K562 (cell line): ENCODE data around the gene ZBTB39. TPM values are rescaled to one million over a fixed set of nuclear protein-coding genes. Genes with fewer than 3 reads are reported as not detected.
A peak's percentile ranks its signal among the peaks of the same experiment; 100 is the strongest.

Source experiments
- ASH1L ChIP-seq: fragments of 450-650 bp; IDR thresholded peaks from 2 replicates; pipeline ENCODE4 v1.6.1; 2018; ENCODE audit warnings: borderline replicate concordance, mild to moderate bottlenecking, low read depth; ENCODE audit not compliant: partially characterized antibody
- BRCA1 ChIP-seq, 2 experiments: fragments of 450-650 bp in 1 of 2; sonication (generic) in 1 of 2; formaldehyde crosslinking in 1 of 2; IDR thresholded peaks; 2 replicates each; pipeline versions ENCODE4 v1.5.0 to v1.6.1; 2017 to 2020; ENCODE audit warnings: mild to moderate bottlenecking in 1 of 2, missing genetic modification reagents in 1 of 2
- CBX1 ChIP-seq: sonication (generic); IDR thresholded peaks from 2 replicates; pipeline ENCODE4 v1.6.1; 2016; ENCODE audit warnings: antibody characterized with exemption, low read depth, mild to moderate bottlenecking
- CTCFL ChIP-seq: IDR thresholded peaks from 2 replicates; pipeline ENCODE4 v1.6.1; 2011; ENCODE audit warnings: borderline replicate concordance, low read depth, mild to moderate bottlenecking, moderate library complexity, low read length; ENCODE audit not compliant: insufficient read depth, poor library complexity, severe bottlenecking
- ETV6 ChIP-seq, 3 experiments: fragments of 150-350 bp in 1 of 3; sonication (generic) in 1 of 3; formaldehyde crosslinking in 1 of 3; IDR thresholded peaks; 2 replicates each; pipeline versions ENCODE4 v1.6.1 to v1.8.0; 2014 to 2022; ENCODE audit warnings: borderline replicate concordance in 2 of 3, low read depth in 2 of 3, antibody characterized with exemption in 1 of 3, low read length in 1 of 3, mild to moderate bottlenecking in 1 of 3, missing genetic modification reagents in 1 of 3
- EZH2 ChIP-seq: IDR thresholded peaks from 2 replicates; pipeline ENCODE4 v1.6.1; 2012; ENCODE audit warnings: low read depth, mild to moderate bottlenecking, inconsistent platforms, low read length, borderline replicate concordance
- HBP1 ChIP-seq: fragments of 450-650 bp; formaldehyde crosslinking; IDR thresholded peaks from 2 replicates; pipeline ENCODE4 v1.4.0; 2022; ENCODE audit warnings: missing genetic modification characterization
- IRF9 ChIP-seq: fragments of 450-650 bp; IDR thresholded peaks from 2 replicates; pipeline ENCODE4 v1.6.1; 2016; ENCODE audit warnings: missing biosample characterization, missing genetic modification characterization
- JUNB ChIP-seq: fragments of 450-650 bp; formaldehyde crosslinking; conservative IDR thresholded peaks from 2 replicates; pipeline ENCODE4 v1.4.0; 2020; ENCODE audit warnings: mild to moderate bottlenecking
- KDM4B ChIP-seq, 2 experiments: fragments of 450-650 bp in 1 of 2; sonication (generic) in 1 of 2; IDR thresholded peaks; 2 replicates each; pipeline ENCODE4 v1.6.1; 2016 to 2017; ENCODE audit warnings: borderline replicate concordance in 2 of 2, antibody characterized with exemption in 1 of 2, low read depth in 1 of 2, mild to moderate bottlenecking in 1 of 2
- NR1H2 ChIP-seq: sonication (generic); formaldehyde crosslinking; IDR thresholded peaks from 2 replicates; pipeline ENCODE4 v1.4.0; 2020; ENCODE audit warnings: mild to moderate bottlenecking, missing genetic modification reagents
- NR2C2 ChIP-seq, 2 experiments: fragments of 200-800 bp in 1 of 2; sonication (Bioruptor generic) in 1 of 2; sonication (generic) in 1 of 2; formaldehyde crosslinking in 1 of 2; IDR thresholded peaks; 2 replicates each; pipeline versions ENCODE4 v1.6.1 to v1.8.0; 2016 to 2022; ENCODE audit warnings: mild to moderate bottlenecking in 1 of 2, missing compliant biosample characterization in 1 of 2, missing genetic modification characterization in 1 of 2, missing genetic modification reagents in 1 of 2
- PHF21A ChIP-seq: fragments of 450-650 bp; IDR thresholded peaks from 2 replicates; pipeline ENCODE4 v1.6.1; 2017; ENCODE audit warnings: low read depth, borderline replicate concordance
- SMAD4 ChIP-seq: fragments of 250-450 bp; sonication (Bioruptor Pico); conservative IDR thresholded peaks from 2 replicates; pipeline ENCODE4 v1.8.0; 2021; ENCODE audit warnings: inconsistent platforms, mild to moderate bottlenecking, moderate library complexity
- SNRNP70 ChIP-seq: fragments of 200-400 bp; formaldehyde crosslinking; optimal IDR thresholded peaks from 2 replicates; pipeline ENCODE3; 2017; ENCODE audit warnings: low read depth, low read length
- SRSF9 ChIP-seq: fragments of 200-400 bp; formaldehyde crosslinking; IDR thresholded peaks from 2 replicates; pipeline ENCODE4 v1.6.1; 2017; ENCODE audit warnings: low read depth, low read length, borderline replicate concordance
- TAF1 ChIP-seq: IDR thresholded peaks from 2 replicates; pipeline ENCODE4 v1.6.1; 2011; ENCODE audit warnings: mild to moderate bottlenecking, low read length, moderate library complexity; ENCODE audit not compliant: insufficient read depth, control insufficient read depth, severe bottlenecking; ENCODE audit errors: extremely low read depth
- TCF3 ChIP-seq: sonication (generic); formaldehyde crosslinking; IDR thresholded peaks from 2 replicates; pipeline ENCODE4 v1.4.0; 2020; ENCODE audit warnings: mild to moderate bottlenecking, missing genetic modification reagents
- TFAP4 ChIP-seq: sonication (generic); formaldehyde crosslinking; IDR thresholded peaks from 2 replicates; pipeline ENCODE4 v1.8.0; 2022; ENCODE audit warnings: missing genetic modification reagents, mild to moderate bottlenecking, moderate library complexity, borderline replicate concordance
- ZNF274 ChIP-seq: IDR thresholded peaks from 2 replicates; pipeline ENCODE4 v1.6.1; 2011; ENCODE audit warnings: low read depth, mild to moderate bottlenecking, low read length, moderate library complexity, borderline replicate concordance
- polyA plus RNA-seq, 8 experiments: library from polyadenylated mRNA; depleted of rRNA in 4 of 8; stranded (reverse) in 5 of 8; unstranded in 3 of 8; fragments of >200 nt; fragmentation: Nextera tagmentation in 2 of 8; fragmentation: Illumina TruSeq in 1 of 8; extraction: Ambion mirVana in 2 of 8; extraction: Trizol in 1 of 8; gene quantifications; 2 replicates each; pipeline versions ENCODE4 v1.2.1 to v1.2.3, GENCODE V29; 2011 to 2014; ENCODE audit warnings: inconsistent platforms in 1 of 8, missing spikeins in 1 of 8
- total RNA-seq, 7 experiments: library from RNA; depleted of rRNA in 6 of 7; stranded (reverse); fragments of >200 nt in 6 of 7; fragmentation: Illumina TruSeq in 2 of 7; extraction: Trizol in 2 of 7; gene quantifications; 2 replicates each; pipeline versions ENCODE4 v1.2.1 to v1.2.3, GENCODE V29; 2011 to 2021; ENCODE audit warnings: low replicate concordance in 1 of 7

Gene ZBTB39
- total and polyA plus RNA-seq, 9 of the 15 experiments (the other 6 are each of a cell fraction or from before 2014, with no cell fraction given), result 3.3 to 13.3 (median 8.6) TPM

- no peak for TF ChIP-seq CTCFL
- no peak for TF ChIP-seq TFAP4 (CRISPR knock-in tag)
- TF ChIP-seq NR2C2 (CRISPR knock-in tag; IDR thresholded peaks at IDR 0.05), result no peak
- no peak for TF ChIP-seq NR2C2 (tag; IDR thresholded peaks at IDR 0.05)
- TF ChIP-seq PHF21A, result no peak
- TF ChIP-seq BRCA1 (IDR thresholded peaks at IDR 0.05), result no peak
- no peak for TF ChIP-seq BRCA1 (CRISPR knock-in tag; IDR thresholded peaks at IDR 0.05)
- TF ChIP-seq KDM4B (IDR thresholded peaks at IDR 0.05; ENCODE audit: borderline replicate concordance in 2 of 2, low read depth in 1 of 2), result no peak
- 0 out of 2 replicates have a peak, but pooled peaks have one; percentile 28 for TF ChIP-seq EZH2
- no peak for TF ChIP-seq TAF1
- TF ChIP-seq TCF3 (CRISPR knock-in tag), result peak; percentile 95
- no peak; a peak in 1 of 4 replicates for TF ChIP-seq ETV6 (IDR thresholded peaks at IDR 0.05; ENCODE audit: borderline replicate concordance in 1 of 2, low read depth in 2 of 2, low read length in 1 of 2)
- TF ChIP-seq ETV6 (CRISPR knock-in tag; IDR thresholded peaks at IDR 0.05; ENCODE audit: borderline replicate concordance), result no peak
- no peak for TF ChIP-seq ASH1L
- TF ChIP-seq SRSF9, result no peak
- TF ChIP-seq SNRNP70, result no peak
- no peak for TF ChIP-seq CBX1
- TF ChIP-seq JUNB, result no peak
- no peak for TF ChIP-seq ZNF274
- TF ChIP-seq NR1H2 (CRISPR knock-in tag), result no peak
- TF ChIP-seq HBP1 (CRISPR knock-in tag), result no peak
- peak; percentile 75 for TF ChIP-seq SMAD4
- no peak for TF ChIP-seq IRF9
Measured at GRCh38 chr12:57039016-57039798, 32.9 kb upstream of the ZBTB39 start (continued).
